OCI-LY1 (cell line): ENCODE results near the gene PARD3.
"Not testable (repeated sequence)": the region's sequence is repeated elsewhere in the genome, so short reads cannot be mapped to it uniquely, and the experiment has no call there.

Experiments
- H2AFZ ChIP-seq: fragments of 200-600 bp; sonication (generic), shearing (Covaris generic); 2 replicates; pipeline ENCODE4 v1.6.0; 2014; ENCODE audit warnings: antibody characterized with exemption, mild to moderate bottlenecking, low read length
- H3F3A ChIP-seq: fragments of 200-600 bp; sonication (generic), shearing (Covaris generic); 2 replicates; pipeline ENCODE4 v1.6.0; 2014; ENCODE audit warnings: mild to moderate bottlenecking, antibody characterized with exemption, low read length, moderate library complexity; ENCODE audit not compliant: insufficient read depth
- H3K27ac ChIP-seq: fragments of 200-600 bp; sonication (generic); 2 replicates; pipeline ENCODE4 v1.5.1; 2014; ENCODE audit warnings: low read length, mixed run types, mild to moderate bottlenecking, low read depth; ENCODE audit not compliant: poor library complexity, severe bottlenecking
- H3K27me3 ChIP-seq: fragments of 200-600 bp; sonication (generic); 2 replicates; pipeline ENCODE4 v1.6.0; 2014; ENCODE audit warnings: antibody characterized with exemption, mild to moderate bottlenecking, low read length, moderate library complexity; ENCODE audit not compliant: insufficient read depth
- H3K36me3 ChIP-seq: fragments of 200-600 bp; sonication (generic); 2 replicates; pipeline ENCODE4 v1.6.1; 2014; ENCODE audit warnings: mild to moderate bottlenecking, antibody characterized with exemption, low read length, moderate library complexity, mixed read lengths; ENCODE audit not compliant: insufficient read depth
- H3K4me1 ChIP-seq: fragments of 200-600 bp; sonication (generic); 2 replicates; pipeline ENCODE4 v1.5.1; 2014; ENCODE audit warnings: mild to moderate bottlenecking, low read length, moderate library complexity; ENCODE audit not compliant: insufficient read depth, severe bottlenecking
- H3K4me2 ChIP-seq: fragments of 200-600 bp; sonication (generic), shearing (Covaris generic); 2 replicates; pipeline ENCODE4 v1.6.1; 2014; ENCODE audit warnings: low read length
- H3K4me3 ChIP-seq: fragments of 200-600 bp; sonication (generic); 2 replicates; pipeline ENCODE4 v1.5.1; 2014; ENCODE audit warnings: low read length, low read depth, mild to moderate bottlenecking, mixed read lengths; ENCODE audit not compliant: poor library complexity, severe bottlenecking
- H3K79me2 ChIP-seq: fragments of 200-600 bp; shearing (Covaris generic); 2 replicates; pipeline ENCODE4 v1.6.1; 2016; ENCODE audit warnings: mixed run types, low read length, mixed read lengths; ENCODE audit not compliant: insufficient read depth
- H3K9ac ChIP-seq: fragments of 200-600 bp; sonication (generic), shearing (Covaris generic); 2 replicates; pipeline ENCODE4 v1.6.1; 2014; ENCODE audit warnings: mild to moderate bottlenecking, low read length, mixed read lengths
- H3K9me2 ChIP-seq: fragments of 200-600 bp; sonication (generic), shearing (Covaris generic); 2 replicates; pipeline ENCODE4 v1.6.1; 2014; ENCODE audit warnings: low read depth, mild to moderate bottlenecking, low read length, mixed read lengths
- H3K9me3 ChIP-seq: fragments of 200-600 bp; shearing (Covaris generic); 2 replicates; pipeline ENCODE4 v1.6.1; 2014; ENCODE audit warnings: low read length, mixed read lengths
- H4K20me1 ChIP-seq: fragments of 200-600 bp; sonication (generic), shearing (Covaris generic); 2 replicates; pipeline ENCODE4 v1.6.0; 2016; ENCODE audit warnings: mild to moderate bottlenecking, low read length; ENCODE audit not compliant: insufficient read depth
- CTCF ChIP-seq: fragments of 200-600 bp; sonication (generic), shearing (Covaris generic); IDR thresholded peaks from 2 replicates; pipeline ENCODE4 v1.5.1; 2017; ENCODE audit warnings: mild to moderate bottlenecking, antibody characterized with exemption, low read length, moderate library complexity, mixed read lengths
- EZH2 ChIP-seq: fragments of 200-600 bp; sonication (generic), shearing (Covaris generic); IDR thresholded peaks from 2 replicates; pipeline ENCODE4 v1.8.0; 2017; ENCODE audit warnings: borderline replicate concordance, mixed run types, mild to moderate bottlenecking, antibody characterized with exemption, low read length, moderate library complexity, mixed read lengths

Gene PARD3

GRCh38 chr10:34430685-34431084 lies 384.4 kb downstream of the PARD3 start:
- no peak overlapping the region for H3K4me2 ChIP-seq
- H3K9me3 ChIP-seq, result no peaks in the 10 kb centered on the region
- H3K4me1 ChIP-seq, result no peaks in the 10 kb centered on the region
- no peak overlapping the region for H3K9ac ChIP-seq
- no peaks in the 10 kb centered on the region for H3K79me2 ChIP-seq
- no peaks in the 10 kb centered on the region for H3K36me3 ChIP-seq
- no peak overlapping the region for H3K27ac ChIP-seq
- H2AFZ ChIP-seq, result no peak overlapping the region
- no peak for TF ChIP-seq EZH2
- TF ChIP-seq CTCF, result no peak
- no peaks in the 10 kb centered on the region for H3K27me3 ChIP-seq
- no peaks in the 10 kb centered on the region for H4K20me1 ChIP-seq
- no peaks in the 10 kb centered on the region for H3K9me2 ChIP-seq
- no peak overlapping the region for H3K4me3 ChIP-seq
- H3F3A ChIP-seq, result no peaks in the 10 kb centered on the region

- no peaks in the 10 kb centered on the region for H4K20me1 ChIP-seq
- no peak overlapping the region for H3K27ac ChIP-seq
- no peak overlapping the region for H3K4me2 ChIP-seq
- H3K9me2 ChIP-seq, result no peaks in the 10 kb centered on the region
- H3K9me3 ChIP-seq, result no peaks in the 10 kb centered on the region
- H3K36me3 ChIP-seq, result no peaks in the 10 kb centered on the region
- H3F3A ChIP-seq, result no peaks in the 10 kb centered on the region
- H3K27me3 ChIP-seq, result no peaks in the 10 kb centered on the region
- no peaks in the 10 kb centered on the region for H3K4me1 ChIP-seq
- TF ChIP-seq CTCF (no peak), EZH2 (no peak)
- no peak overlapping the region for H3K9ac ChIP-seq
- no peaks in the 10 kb centered on the region for H3K79me2 ChIP-seq
- no peak overlapping the region for H3K4me3 ChIP-seq
- H2AFZ ChIP-seq, result no peak overlapping the region
Measured at GRCh38 chr10:34428501-34428900, 386.6 kb downstream of the PARD3 start.

GRCh38 chr10:34427911-34428216 lies 387.2 kb downstream of the PARD3 start:
- H2AFZ ChIP-seq, result no peak overlapping the region
- no peaks in the 10 kb centered on the region for H3K27me3 ChIP-seq
- H3K4me1 ChIP-seq, result no peaks in the 10 kb centered on the region
- TF ChIP-seq EZH2, result no peak
- no peak for TF ChIP-seq CTCF
- no peak overlapping the region for H3K4me3 ChIP-seq
- H3K9ac ChIP-seq, result no peak overlapping the region
- H3K27ac ChIP-seq, result no peak overlapping the region
- H3K79me2 ChIP-seq, result no peaks in the 10 kb centered on the region
- H3K36me3 ChIP-seq, result no peaks in the 10 kb centered on the region
- H3K4me2 ChIP-seq, result no peak overlapping the region
- no peaks in the 10 kb centered on the region for H3K9me2 ChIP-seq
- no peaks in the 10 kb centered on the region for H4K20me1 ChIP-seq
- no peaks in the 10 kb centered on the region for H3K9me3 ChIP-seq
- H3F3A ChIP-seq, result no peaks in the 10 kb centered on the region

GRCh38 chr10:34427158-34427910 lies 387.8 kb downstream of the PARD3 start:
- not testable (repeated sequence) for H3K9me3 ChIP-seq, H3K79me2 ChIP-seq, H3F3A ChIP-seq, H3K27me3 ChIP-seq, H3K4me1 ChIP-seq, H3K4me3 ChIP-seq, H3K36me3 ChIP-seq, H4K20me1 ChIP-seq, H3K9ac ChIP-seq, H3K4me2 ChIP-seq, H3K9me2 ChIP-seq, H2AFZ ChIP-seq, H3K27ac ChIP-seq

- H3K9me2 ChIP-seq, H3K79me2 ChIP-seq, H4K20me1 ChIP-seq, H3F3A ChIP-seq, H3K27ac ChIP-seq, H3K27me3 ChIP-seq, H3K4me2 ChIP-seq, H3K4me1 ChIP-seq, H3K4me3 ChIP-seq, H3K36me3 ChIP-seq, H3K9ac ChIP-seq, H2AFZ ChIP-seq, H3K9me3 ChIP-seq: not testable (repeated sequence)
Measured at GRCh38 chr10:34426538-34427157, 388.4 kb downstream of the PARD3 start.
